HL-60 (cell line): Measurements from ENCODE around the gene C19orf73.
A peak's percentile ranks its signal among the peaks of the same experiment; 100 is the strongest.
"Not testable (repeated sequence)": the region's sequence is repeated elsewhere in the genome, so short reads cannot be mapped to it uniquely, and the experiment has no call there.

Source experiments
- DNase-seq, 2 experiments: peaks; one replicate each; pipeline ENCODE4 v3.0.0-alpha.2; 2010 to 2020; ENCODE audit warnings: low read depth in 1 of 2, low spot score in 1 of 2
- H3K27ac ChIP-seq: fragments of 250-450 bp; sonication (Bioruptor Pico); replicated peaks from 2 replicates; pipeline ENCODE4 v1.5.1; 2020; ENCODE audit warnings: mild to moderate bottlenecking, moderate library complexity
- H3K27me3 ChIP-seq: fragments of 250-450 bp; sonication (Bioruptor Pico); 2 replicates; pipeline ENCODE4 v1.5.1; 2021; ENCODE audit warnings: mild to moderate bottlenecking, moderate library complexity; ENCODE audit not compliant: insufficient read depth, poor library complexity, severe bottlenecking
- H3K4me3 ChIP-seq: replicated peaks from 2 replicates; pipeline ENCODE4 v1.5.1; 2011; ENCODE audit warnings: mild to moderate bottlenecking, control low read depth, low read length; ENCODE audit not compliant: insufficient read depth
- GABPA ChIP-seq: IDR thresholded peaks from 2 replicates; pipeline ENCODE4 v1.6.1; 2012; ENCODE audit warnings: low read depth
- POLR2AphosphoS5 ChIP-seq: IDR thresholded peaks from 2 replicates; pipeline ENCODE4 v1.6.1; 2012; ENCODE audit warnings: low read depth
- SPI1 ChIP-seq: IDR thresholded peaks from 2 replicates; pipeline ENCODE4 v1.6.1; 2012; ENCODE audit warnings: low read depth, mild to moderate bottlenecking, borderline replicate concordance
- TF ChIP-seq, protein P1 (sequence below): IDR thresholded peaks from 2 replicates; pipeline ENCODE4 v1.6.1; 2012; ENCODE audit warnings: low read depth; ENCODE audit not compliant: insufficient replicate concordance
- TF ChIP-seq, protein P2 (sequence below): IDR thresholded peaks from one replicate; pipeline ENCODE4 v1.5.1; 2011; ENCODE audit warnings: low read length, control low read depth, inconsistent platforms; ENCODE audit not compliant: insufficient read depth

The C19orf73 gene

DNA sequence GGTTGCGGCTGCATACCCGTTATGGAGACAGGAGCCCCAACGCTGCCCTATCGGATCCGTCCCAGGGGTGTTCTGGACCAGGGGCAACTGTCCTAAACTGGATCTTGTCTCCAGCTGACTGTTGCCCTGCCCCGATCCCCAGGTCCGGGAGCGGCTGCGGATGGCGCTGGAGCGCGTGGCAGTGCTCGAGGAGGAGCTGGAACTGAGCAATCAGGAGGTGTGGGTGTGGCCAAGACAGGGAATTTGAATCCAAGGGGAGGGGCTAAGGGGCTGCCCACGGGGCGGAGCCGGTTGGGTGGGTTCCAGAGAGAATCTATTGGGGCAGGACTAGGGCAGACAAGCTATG lies 10.3 kb upstream of the C19orf73 start:
- Histone ChIP-seq H3K27ac (no peak overlapping the region), H3K4me3 (no peak overlapping the region), H3K27me3 (no peaks in the 10 kb centered on the region)
- no peak for DNase-seq
- TF ChIP-seq, protein P1, sequence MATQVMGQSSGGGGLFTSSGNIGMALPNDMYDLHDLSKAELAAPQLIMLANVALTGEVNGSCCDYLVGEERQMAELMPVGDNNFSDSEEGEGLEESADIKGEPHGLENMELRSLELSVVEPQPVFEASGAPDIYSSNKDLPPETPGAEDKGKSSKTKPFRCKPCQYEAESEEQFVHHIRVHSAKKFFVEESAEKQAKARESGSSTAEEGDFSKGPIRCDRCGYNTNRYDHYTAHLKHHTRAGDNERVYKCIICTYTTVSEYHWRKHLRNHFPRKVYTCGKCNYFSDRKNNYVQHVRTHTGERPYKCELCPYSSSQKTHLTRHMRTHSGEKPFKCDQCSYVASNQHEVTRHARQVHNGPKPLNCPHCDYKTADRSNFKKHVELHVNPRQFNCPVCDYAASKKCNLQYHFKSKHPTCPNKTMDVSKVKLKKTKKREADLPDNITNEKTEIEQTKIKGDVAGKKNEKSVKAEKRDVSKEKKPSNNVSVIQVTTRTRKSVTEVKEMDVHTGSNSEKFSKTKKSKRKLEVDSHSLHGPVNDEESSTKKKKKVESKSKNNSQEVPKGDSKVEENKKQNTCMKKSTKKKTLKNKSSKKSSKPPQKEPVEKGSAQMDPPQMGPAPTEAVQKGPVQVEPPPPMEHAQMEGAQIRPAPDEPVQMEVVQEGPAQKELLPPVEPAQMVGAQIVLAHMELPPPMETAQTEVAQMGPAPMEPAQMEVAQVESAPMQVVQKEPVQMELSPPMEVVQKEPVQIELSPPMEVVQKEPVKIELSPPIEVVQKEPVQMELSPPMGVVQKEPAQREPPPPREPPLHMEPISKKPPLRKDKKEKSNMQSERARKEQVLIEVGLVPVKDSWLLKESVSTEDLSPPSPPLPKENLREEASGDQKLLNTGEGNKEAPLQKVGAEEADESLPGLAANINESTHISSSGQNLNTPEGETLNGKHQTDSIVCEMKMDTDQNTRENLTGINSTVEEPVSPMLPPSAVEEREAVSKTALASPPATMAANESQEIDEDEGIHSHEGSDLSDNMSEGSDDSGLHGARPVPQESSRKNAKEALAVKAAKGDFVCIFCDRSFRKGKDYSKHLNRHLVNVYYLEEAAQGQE, result no peak
- TF ChIP-seq POLR2AphosphoS5 (no peak), SPI1 (no peak), GABPA (no peak)

GRCh38 chr19:49128545-49129237 lies 9.7 kb upstream of the C19orf73 start:
- Histone ChIP-seq H3K27ac (no peak overlapping the region), H3K4me3 (peak overlapping the region; percentile 38)

GRCh38 chr19:49127674-49128544 lies 9.0 kb upstream of the C19orf73 start:
- TF ChIP-seq, protein P1, result no peak
- TF ChIP-seq POLR2AphosphoS5, result peak; percentile 25; the same call in 1 of the 2 replicates
- TF ChIP-seq, protein P2, sequence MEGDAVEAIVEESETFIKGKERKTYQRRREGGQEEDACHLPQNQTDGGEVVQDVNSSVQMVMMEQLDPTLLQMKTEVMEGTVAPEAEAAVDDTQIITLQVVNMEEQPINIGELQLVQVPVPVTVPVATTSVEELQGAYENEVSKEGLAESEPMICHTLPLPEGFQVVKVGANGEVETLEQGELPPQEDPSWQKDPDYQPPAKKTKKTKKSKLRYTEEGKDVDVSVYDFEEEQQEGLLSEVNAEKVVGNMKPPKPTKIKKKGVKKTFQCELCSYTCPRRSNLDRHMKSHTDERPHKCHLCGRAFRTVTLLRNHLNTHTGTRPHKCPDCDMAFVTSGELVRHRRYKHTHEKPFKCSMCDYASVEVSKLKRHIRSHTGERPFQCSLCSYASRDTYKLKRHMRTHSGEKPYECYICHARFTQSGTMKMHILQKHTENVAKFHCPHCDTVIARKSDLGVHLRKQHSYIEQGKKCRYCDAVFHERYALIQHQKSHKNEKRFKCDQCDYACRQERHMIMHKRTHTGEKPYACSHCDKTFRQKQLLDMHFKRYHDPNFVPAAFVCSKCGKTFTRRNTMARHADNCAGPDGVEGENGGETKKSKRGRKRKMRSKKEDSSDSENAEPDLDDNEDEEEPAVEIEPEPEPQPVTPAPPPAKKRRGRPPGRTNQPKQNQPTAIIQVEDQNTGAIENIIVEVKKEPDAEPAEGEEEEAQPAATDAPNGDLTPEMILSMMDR, result no peak
- Histone ChIP-seq H3K27ac (0 out of 2 replicates have a peak overlapping the region, but pooled peaks have one; percentile 25), H3K27me3 (no peaks in the 10 kb centered on the region), H3K4me3 (peak overlapping the region; percentile 38)
- DNase-seq, result peak; percentile 91 to 94

More at GRCh38 chr19:49128545-49129237, 9.7 kb upstream of the C19orf73 start:
- DNase-seq, result no peak
- TF ChIP-seq, protein P2, result no peak
- H3K27me3 ChIP-seq, result no peaks in the 10 kb centered on the region

DNA sequence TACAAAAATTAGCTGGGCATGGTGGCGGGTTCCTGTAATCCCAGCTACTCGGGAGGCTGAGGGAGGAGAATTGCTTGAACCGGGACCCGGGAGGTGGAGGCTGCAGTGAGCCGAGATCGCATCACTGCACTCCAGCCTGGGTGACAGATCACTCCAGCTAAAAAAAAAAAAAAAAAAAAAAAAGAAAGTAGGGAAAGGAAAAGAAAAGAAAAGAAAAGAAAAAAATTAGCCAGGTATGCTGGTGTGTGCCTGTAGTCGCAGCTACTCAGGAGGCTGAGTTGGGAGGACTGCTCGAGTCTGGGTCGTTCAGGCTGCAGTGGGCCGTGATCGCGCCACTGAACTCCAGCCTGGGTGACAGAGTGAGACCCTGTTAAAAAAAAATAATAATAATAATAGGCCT lies 8.3 kb upstream of the C19orf73 start:
- not testable (repeated sequence) for H3K27me3 ChIP-seq, DNase-seq, H3K27ac ChIP-seq, H3K4me3 ChIP-seq
